GM23338 (cell line): ENCODE results near the gene GRM4. TPM values are rescaled to one million over a fixed set of nuclear protein-coding genes. Genes with fewer than 3 reads are reported as not detected.
A peak's percentile ranks its signal among the peaks of the same experiment; 100 is the strongest.

ENCODE experiments used
- ATAC-seq: fragments of 200-7000 bp; cut with Tn5 transposase; 3 replicates; pipeline ENCODE4 v1.9.1; 2020
- DNase-seq: peaks from one replicate; pipeline ENCODE4 v3.0.0-alpha.2; 2015; ENCODE audit warnings: low spot score
- H2AFZ ChIP-seq: fragments of 200-600 bp; sonication (generic); 2 replicates; pipeline ENCODE4 v1.8.0; 2016; ENCODE audit warnings: antibody characterized with exemption, mild to moderate bottlenecking, moderate library complexity
- H3F3A ChIP-seq: fragments of 200-600 bp; sonication (generic); replicated peaks from 2 replicates; pipeline ENCODE4 v1.8.0; 2017; ENCODE audit warnings: antibody characterized with exemption, mixed run types, low read depth
- H3K27ac ChIP-seq: fragments of 200-600 bp; sonication (generic); 2 replicates; pipeline ENCODE4 v1.6.1; 2016; ENCODE audit warnings: low read depth
- H3K27me3 ChIP-seq: fragments of 200-600 bp; sonication (generic); 2 replicates; pipeline ENCODE4 v1.8.0; 2016; ENCODE audit warnings: mild to moderate bottlenecking, mixed run types, moderate library complexity; ENCODE audit not compliant: insufficient read depth
- H3K36me3 ChIP-seq: fragments of 200-600 bp; sonication (generic); 2 replicates; pipeline ENCODE4 v1.8.0; 2016; ENCODE audit warnings: mild to moderate bottlenecking; ENCODE audit not compliant: insufficient read depth
- H3K4me1 ChIP-seq: fragments of 200-600 bp; sonication (generic); 2 replicates; pipeline ENCODE4 v1.8.0; 2016; ENCODE audit warnings: mild to moderate bottlenecking, moderate library complexity; ENCODE audit not compliant: insufficient read depth
- H3K4me2 ChIP-seq: fragments of 200-600 bp; sonication (generic); 2 replicates; pipeline ENCODE4 v1.7.1; 2017; ENCODE audit warnings: mixed run types
- H3K4me3 ChIP-seq: fragments of 200-600 bp; sonication (generic); 2 replicates; pipeline ENCODE4 v1.6.1; 2016; ENCODE audit warnings: mixed run types
- H3K79me2 ChIP-seq: fragments of 200-600 bp; sonication (generic); replicated peaks from 2 replicates; pipeline ENCODE4 v1.8.0; 2017; ENCODE audit warnings: mild to moderate bottlenecking; ENCODE audit not compliant: insufficient read depth
- H3K9me2 ChIP-seq: fragments of 200-600 bp; sonication (generic); 2 replicates; pipeline ENCODE4 v1.8.0; 2017; ENCODE audit not compliant: insufficient read depth
- H4K20me1 ChIP-seq: fragments of 200-600 bp; sonication (generic); replicated peaks from 2 replicates; pipeline ENCODE4 v1.8.0; 2017; ENCODE audit warnings: mild to moderate bottlenecking; ENCODE audit not compliant: insufficient read depth
- H3K27ac Mint-ChIP-seq: 2 replicates; pipeline ENCODE4 v1.8.0; 2020; ENCODE audit warnings: inconsistent platforms, mild to moderate bottlenecking, moderate library complexity, mixed read lengths
- H3K27me3 Mint-ChIP-seq: 3 replicates; pipeline ENCODE4 v1.8.0; 2022; ENCODE audit warnings: low read depth, mild to moderate bottlenecking, moderate library complexity, mixed read lengths, inconsistent platforms; ENCODE audit not compliant: insufficient read depth, poor library complexity
- H3K36me3 Mint-ChIP-seq: 3 replicates; pipeline ENCODE4 v1.8.0; 2021; ENCODE audit warnings: low read depth, mild to moderate bottlenecking, inconsistent platforms, moderate library complexity, mixed read lengths
- H3K4me1 Mint-ChIP-seq: 3 replicates; pipeline ENCODE4 v1.8.0; 2020; ENCODE audit warnings: mild to moderate bottlenecking, inconsistent platforms, mixed read lengths
- H3K4me3 Mint-ChIP-seq: 3 replicates; pipeline ENCODE4 v1.8.0; 2021; ENCODE audit warnings: moderate library complexity, mild to moderate bottlenecking, inconsistent platforms, mixed read lengths
- H3K9me3 Mint-ChIP-seq: 3 replicates; pipeline ENCODE4 v1.8.0; 2020; ENCODE audit warnings: moderate library complexity, mild to moderate bottlenecking, inconsistent platforms, mixed read lengths
- CREB1 ChIP-seq: fragments of 250-450 bp; sonication (Bioruptor Pico); IDR thresholded peaks from 2 replicates; pipeline ENCODE4 v1.5.0; 2020; ENCODE audit warnings: low read depth, mild to moderate bottlenecking, moderate library complexity
- EZH2 ChIP-seq: fragments of 200-600 bp; sonication (generic); IDR thresholded peaks from one replicate; pipeline ENCODE4 v1.8.0; 2017; ENCODE audit warnings: antibody characterized with exemption, mild to moderate bottlenecking, low read depth; ENCODE audit not compliant: unreplicated experiment
- EZH2phosphoT487 ChIP-seq: fragments of 200-600 bp; sonication (generic); IDR thresholded peaks from one replicate; pipeline ENCODE4 v1.8.1; 2018; ENCODE audit warnings: antibody characterized with exemption; ENCODE audit not compliant: unreplicated experiment
- JUNB ChIP-seq: IDR thresholded peaks from one replicate; pipeline ENCODE4 v1.6.1; 2016; ENCODE audit warnings: antibody characterized with exemption; ENCODE audit not compliant: unreplicated experiment
- NANOG ChIP-seq: IDR thresholded peaks from 2 replicates; pipeline ENCODE4 v1.6.1; 2016; ENCODE audit warnings: antibody characterized with exemption, borderline replicate concordance
- POLR2AphosphoS5 ChIP-seq: IDR thresholded peaks from 2 replicates; pipeline ENCODE4 v1.6.1; 2016; ENCODE audit warnings: antibody characterized with exemption, low read depth
- STAT1 ChIP-seq: IDR thresholded peaks from one replicate; pipeline ENCODE4 v1.6.1; 2016; ENCODE audit warnings: antibody characterized with exemption; ENCODE audit not compliant: unreplicated experiment
- ZNF114 ChIP-seq: fragments of 250-450 bp; sonication (Bioruptor Pico); IDR thresholded peaks from 2 replicates; pipeline ENCODE4 v1.5.0; 2020; ENCODE audit warnings: mild to moderate bottlenecking, moderate library complexity
- ZNF331 ChIP-seq: fragments of 250-450 bp; sonication (Bioruptor Pico); IDR thresholded peaks from 2 replicates; pipeline ENCODE4 v1.5.0; 2020; ENCODE audit warnings: low read depth, mild to moderate bottlenecking, moderate library complexity
- polyA plus RNA-seq: library from polyadenylated mRNA; unstranded; fragments of >200 nt; fragmentation: Nextera tagmentation; extraction: Ambion mirVana; gene quantifications from 2 replicates; pipeline ENCODE4 v1.2.1, GENCODE V29; 2016
- total RNA-seq: library from RNA; depleted of rRNA; stranded (reverse); fragments of >200 nt; shearing (Covaris generic); gene quantifications from 2 replicates; pipeline ENCODE4 v1.2.3, GENCODE V29; 2014
- TF ChIP-seq, protein P1 (sequence below), 2 experiments: fragments of 200-600 bp in 1 of 2; sonication (generic) in 1 of 2; conservative IDR thresholded peaks; 2 replicates each; pipeline versions ENCODE4 v1.5.1 to v1.6.1; 2016 to 2017; ENCODE audit warnings: antibody characterized with exemption in 2 of 2, low read depth in 2 of 2, mild to moderate bottlenecking in 2 of 2, moderate library complexity in 1 of 2
- TF ChIP-seq, protein P2 (sequence below): IDR thresholded peaks from 2 replicates; pipeline ENCODE4 v1.6.1; 2016; ENCODE audit warnings: antibody characterized with exemption
- TF ChIP-seq, protein P3 (sequence below): fragments of 250-450 bp; sonication (Bioruptor Pico); IDR thresholded peaks from 2 replicates; pipeline ENCODE4 v1.5.0; 2020; ENCODE audit warnings: mild to moderate bottlenecking, moderate library complexity

The GRM4 gene
- total and polyA plus RNA-seq, 2 experiments from 2014 or later: 7.0 to 30.6 TPM

DNA sequence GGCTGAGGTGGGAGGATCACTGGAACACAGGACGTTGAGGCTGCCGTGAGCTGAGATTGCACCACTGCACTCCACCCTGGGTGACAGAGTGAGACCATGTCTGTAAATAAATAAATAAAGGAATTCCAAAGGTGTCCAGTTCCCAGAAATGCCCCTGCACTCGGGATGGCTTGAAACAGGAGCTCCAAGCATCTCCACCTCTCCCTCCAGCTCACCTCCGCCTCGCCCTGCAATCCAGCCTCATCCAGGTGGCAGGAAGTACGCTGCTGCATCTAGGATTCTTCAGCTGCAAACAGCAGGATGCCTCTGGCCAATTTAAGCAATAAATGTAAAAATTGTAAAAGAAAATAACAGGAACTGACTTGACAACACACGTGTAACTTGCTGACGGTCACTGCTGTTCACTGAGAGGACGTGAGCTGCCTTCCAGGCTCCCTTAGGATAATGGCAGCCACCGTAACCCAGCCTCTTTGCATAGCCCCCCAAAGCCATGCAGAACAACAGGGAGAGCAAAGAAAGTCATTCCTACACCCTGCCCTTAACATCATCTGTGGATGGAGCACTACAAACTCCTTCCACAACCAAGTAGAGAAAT, 11.4 kb upstream of the GRM4 start (continued):
- TF ChIP-seq, protein P1, sequence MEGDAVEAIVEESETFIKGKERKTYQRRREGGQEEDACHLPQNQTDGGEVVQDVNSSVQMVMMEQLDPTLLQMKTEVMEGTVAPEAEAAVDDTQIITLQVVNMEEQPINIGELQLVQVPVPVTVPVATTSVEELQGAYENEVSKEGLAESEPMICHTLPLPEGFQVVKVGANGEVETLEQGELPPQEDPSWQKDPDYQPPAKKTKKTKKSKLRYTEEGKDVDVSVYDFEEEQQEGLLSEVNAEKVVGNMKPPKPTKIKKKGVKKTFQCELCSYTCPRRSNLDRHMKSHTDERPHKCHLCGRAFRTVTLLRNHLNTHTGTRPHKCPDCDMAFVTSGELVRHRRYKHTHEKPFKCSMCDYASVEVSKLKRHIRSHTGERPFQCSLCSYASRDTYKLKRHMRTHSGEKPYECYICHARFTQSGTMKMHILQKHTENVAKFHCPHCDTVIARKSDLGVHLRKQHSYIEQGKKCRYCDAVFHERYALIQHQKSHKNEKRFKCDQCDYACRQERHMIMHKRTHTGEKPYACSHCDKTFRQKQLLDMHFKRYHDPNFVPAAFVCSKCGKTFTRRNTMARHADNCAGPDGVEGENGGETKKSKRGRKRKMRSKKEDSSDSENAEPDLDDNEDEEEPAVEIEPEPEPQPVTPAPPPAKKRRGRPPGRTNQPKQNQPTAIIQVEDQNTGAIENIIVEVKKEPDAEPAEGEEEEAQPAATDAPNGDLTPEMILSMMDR (conservative IDR thresholded peaks at IDR 0.05; ENCODE audit: low read depth in 2 of 2): no peak
- no peak for TF ChIP-seq POLR2AphosphoS5

DNA sequence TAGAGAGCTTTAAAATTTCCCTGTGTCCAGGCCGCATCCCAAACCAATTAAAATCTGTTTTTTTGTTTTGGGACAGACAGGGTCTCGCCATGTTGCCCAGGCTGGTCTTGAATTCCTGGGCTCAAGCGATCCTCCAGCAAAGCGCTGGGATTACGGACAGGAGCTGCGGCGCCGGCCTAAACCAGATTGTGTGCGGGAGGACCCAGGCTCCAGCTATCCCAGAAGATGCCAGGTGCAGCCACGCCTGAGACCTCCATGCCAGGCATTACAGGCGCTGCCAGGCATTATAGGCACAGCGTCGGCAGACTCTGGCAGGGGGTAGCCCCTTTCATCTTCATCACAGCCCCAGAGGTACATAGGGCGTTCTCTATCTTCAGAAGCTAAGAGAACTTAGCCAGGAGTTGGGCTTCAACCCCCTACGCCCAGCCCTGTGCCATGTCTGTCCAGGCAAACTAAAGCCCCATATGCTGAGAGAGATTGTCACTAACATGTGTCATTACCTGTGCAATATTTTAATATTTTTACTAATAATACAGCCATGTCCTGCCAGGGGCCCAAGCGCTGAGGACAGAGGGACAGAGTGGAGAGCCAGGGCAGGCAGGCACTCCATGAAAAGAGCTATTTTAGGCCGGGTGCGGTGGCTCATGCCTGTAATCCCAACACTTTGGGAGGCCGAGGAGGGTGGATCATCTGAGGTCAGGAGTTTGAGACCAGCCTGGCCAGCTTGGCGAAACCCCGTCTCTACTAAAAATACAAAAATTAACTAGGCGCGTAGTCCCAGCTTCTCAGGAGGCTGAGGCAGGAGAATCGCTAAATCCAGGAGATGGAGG, 9.8 kb upstream of the GRM4 start:
- DNase-seq: no peak
- peak overlapping the region; percentile 95 for H3K4me2 ChIP-seq
- no peaks in the 10 kb centered on the region for H3K9me2 ChIP-seq
- no peak for ATAC-seq
- H3K27ac Mint-ChIP-seq: no peak overlapping the region
- H3K36me3 ChIP-seq: no peaks in the 10 kb centered on the region
- H2AFZ ChIP-seq: peak overlapping the region; percentile 99; the same call in 1 of the 2 replicates
- H3K4me1 Mint-ChIP-seq: peaks cover 27% of the 10 kb centered on the region
- H3K36me3 Mint-ChIP-seq: peaks cover 4% of the 10 kb centered on the region; the same call in 2 of the 3 replicates
- peaks cover 42% of the 10 kb centered on the region for H3K27me3 Mint-ChIP-seq
- H3K79me2 ChIP-seq: no peaks in the 10 kb centered on the region
- peaks cover 4% of the 10 kb centered on the region; the same call in 1 of the 2 replicates for H3F3A ChIP-seq
- no peaks in the 10 kb centered on the region for H4K20me1 ChIP-seq
- peaks cover 17% of the 10 kb centered on the region for H3K4me1 ChIP-seq
- H3K27ac ChIP-seq: no peak overlapping the region
- H3K9me3 Mint-ChIP-seq: peaks cover 22% of the 10 kb centered on the region
- H3K4me3 ChIP-seq: peak overlapping the region; percentile 76
- peak overlapping the region; percentile 63 for H3K4me3 Mint-ChIP-seq
- H3K27me3 ChIP-seq: peaks cover 42% of the 10 kb centered on the region
- TF ChIP-seq, protein P1 (conservative IDR thresholded peaks at IDR 0.05; ENCODE audit: low read depth in 2 of 2): no peak
- no peak for TF ChIP-seq ZNF114 (CRISPR knock-in tag)
- no peak for TF ChIP-seq NANOG
- TF ChIP-seq, protein P2, sequence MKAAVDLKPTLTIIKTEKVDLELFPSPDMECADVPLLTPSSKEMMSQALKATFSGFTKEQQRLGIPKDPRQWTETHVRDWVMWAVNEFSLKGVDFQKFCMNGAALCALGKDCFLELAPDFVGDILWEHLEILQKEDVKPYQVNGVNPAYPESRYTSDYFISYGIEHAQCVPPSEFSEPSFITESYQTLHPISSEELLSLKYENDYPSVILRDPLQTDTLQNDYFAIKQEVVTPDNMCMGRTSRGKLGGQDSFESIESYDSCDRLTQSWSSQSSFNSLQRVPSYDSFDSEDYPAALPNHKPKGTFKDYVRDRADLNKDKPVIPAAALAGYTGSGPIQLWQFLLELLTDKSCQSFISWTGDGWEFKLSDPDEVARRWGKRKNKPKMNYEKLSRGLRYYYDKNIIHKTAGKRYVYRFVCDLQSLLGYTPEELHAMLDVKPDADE: no peak
- no peak for TF ChIP-seq CREB1 (CRISPR knock-in tag)
- no peak for TF ChIP-seq JUNB
- TF ChIP-seq POLR2AphosphoS5: no peak
- no peak for TF ChIP-seq EZH2
- TF ChIP-seq, protein P3, sequence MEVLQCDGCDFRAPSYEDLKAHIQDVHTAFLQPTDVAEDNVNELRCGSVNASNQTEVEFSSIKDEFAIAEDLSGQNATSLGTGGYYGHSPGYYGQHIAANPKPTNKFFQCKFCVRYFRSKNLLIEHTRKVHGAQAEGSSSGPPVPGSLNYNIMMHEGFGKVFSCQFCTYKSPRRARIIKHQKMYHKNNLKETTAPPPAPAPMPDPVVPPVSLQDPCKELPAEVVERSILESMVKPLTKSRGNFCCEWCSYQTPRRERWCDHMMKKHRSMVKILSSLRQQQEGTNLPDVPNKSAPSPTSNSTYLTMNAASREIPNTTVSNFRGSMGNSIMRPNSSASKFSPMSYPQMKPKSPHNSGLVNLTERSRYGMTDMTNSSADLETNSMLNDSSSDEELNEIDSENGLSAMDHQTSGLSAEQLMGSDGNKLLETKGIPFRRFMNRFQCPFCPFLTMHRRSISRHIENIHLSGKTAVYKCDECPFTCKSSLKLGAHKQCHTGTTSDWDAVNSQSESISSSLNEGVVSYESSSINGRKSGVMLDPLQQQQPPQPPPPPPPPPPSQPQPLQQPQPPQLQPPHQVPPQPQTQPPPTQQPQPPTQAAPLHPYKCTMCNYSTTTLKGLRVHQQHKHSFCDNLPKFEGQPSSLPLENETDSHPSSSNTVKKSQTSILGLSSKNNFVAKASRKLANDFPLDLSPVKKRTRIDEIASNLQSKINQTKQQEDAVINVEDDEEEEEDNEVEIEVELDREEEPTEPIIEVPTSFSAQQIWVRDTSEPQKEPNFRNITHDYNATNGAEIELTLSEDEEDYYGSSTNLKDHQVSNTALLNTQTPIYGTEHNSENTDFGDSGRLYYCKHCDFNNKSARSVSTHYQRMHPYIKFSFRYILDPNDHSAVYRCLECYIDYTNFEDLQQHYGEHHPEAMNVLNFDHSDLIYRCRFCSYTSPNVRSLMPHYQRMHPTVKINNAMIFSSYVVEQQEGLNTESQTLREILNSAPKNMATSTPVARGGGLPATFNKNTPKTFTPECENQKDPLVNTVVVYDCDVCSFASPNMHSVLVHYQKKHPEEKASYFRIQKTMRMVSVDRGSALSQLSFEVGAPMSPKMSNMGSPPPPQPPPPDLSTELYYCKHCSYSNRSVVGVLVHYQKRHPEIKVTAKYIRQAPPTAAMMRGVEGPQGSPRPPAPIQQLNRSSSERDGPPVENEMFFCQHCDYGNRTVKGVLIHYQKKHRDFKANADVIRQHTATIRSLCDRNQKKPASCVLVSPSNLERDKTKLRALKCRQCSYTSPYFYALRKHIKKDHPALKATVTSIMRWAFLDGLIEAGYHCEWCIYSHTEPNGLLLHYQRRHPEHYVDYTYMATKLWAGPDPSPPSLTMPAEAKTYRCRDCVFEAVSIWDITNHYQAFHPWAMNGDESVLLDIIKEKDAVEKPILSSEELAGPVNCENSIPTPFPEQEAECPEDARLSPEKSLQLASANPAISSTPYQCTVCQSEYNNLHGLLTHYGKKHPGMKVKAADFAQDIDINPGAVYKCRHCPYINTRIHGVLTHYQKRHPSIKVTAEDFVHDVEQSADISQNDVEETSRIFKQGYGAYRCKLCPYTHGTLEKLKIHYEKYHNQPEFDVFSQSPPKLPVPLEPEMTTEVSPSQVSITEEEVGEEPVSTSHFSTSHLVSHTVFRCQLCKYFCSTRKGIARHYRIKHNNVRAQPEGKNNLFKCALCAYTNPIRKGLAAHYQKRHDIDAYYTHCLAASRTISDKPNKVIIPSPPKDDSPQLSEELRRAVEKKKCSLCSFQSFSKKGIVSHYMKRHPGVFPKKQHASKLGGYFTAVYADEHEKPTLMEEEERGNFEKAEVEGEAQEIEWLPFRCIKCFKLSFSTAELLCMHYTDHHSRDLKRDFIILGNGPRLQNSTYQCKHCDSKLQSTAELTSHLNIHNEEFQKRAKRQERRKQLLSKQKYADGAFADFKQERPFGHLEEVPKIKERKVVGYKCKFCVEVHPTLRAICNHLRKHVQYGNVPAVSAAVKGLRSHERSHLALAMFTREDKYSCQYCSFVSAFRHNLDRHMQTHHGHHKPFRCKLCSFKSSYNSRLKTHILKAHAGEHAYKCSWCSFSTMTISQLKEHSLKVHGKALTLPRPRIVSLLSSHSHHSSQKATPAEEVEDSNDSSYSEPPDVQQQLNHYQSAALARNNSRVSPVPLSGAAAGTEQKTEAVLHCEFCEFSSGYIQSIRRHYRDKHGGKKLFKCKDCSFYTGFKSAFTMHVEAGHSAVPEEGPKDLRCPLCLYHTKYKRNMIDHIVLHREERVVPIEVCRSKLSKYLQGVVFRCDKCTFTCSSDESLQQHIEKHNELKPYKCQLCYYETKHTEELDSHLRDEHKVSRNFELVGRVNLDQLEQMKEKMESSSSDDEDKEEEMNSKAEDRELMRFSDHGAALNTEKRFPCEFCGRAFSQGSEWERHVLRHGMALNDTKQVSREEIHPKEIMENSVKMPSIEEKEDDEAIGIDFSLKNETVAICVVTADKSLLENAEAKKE: no peak
- no peak for TF ChIP-seq STAT1
- no peak for TF ChIP-seq ZNF331 (CRISPR knock-in tag)
- TF ChIP-seq EZH2phosphoT487: no peak
